LNCAP (cell line): ENCODE measurements around the gene STK32C.

Experiments used
- TF ChIP-seq, protein P1 (sequence below): fragments of 450-650 bp; IDR thresholded peaks from 2 replicates; pipeline ENCODE4 v1.5.1; 2017; ENCODE audit warnings: mild to moderate bottlenecking

The STK32C gene

DNA sequence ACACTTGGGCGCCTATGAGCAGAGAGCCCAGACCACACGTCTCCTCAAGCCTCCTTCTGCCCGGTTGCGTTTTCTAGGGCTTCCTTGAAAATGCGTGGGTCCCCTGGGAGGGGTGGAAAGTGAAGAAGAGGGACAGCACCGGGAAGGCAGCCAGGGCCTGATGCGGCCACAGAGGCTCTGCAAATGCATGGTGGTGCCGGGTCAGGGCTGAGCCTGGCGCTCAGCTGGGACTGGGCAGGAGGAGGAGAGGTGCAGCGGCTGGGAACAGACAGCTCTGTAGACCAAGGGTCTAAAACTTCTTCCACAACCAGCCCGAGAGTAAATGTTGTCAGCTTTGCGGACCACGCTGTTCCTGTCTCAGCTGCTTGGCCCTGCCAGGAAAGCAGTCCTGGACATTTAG, 119.4 kb downstream of the STK32C start:
- TF ChIP-seq, protein P1, sequence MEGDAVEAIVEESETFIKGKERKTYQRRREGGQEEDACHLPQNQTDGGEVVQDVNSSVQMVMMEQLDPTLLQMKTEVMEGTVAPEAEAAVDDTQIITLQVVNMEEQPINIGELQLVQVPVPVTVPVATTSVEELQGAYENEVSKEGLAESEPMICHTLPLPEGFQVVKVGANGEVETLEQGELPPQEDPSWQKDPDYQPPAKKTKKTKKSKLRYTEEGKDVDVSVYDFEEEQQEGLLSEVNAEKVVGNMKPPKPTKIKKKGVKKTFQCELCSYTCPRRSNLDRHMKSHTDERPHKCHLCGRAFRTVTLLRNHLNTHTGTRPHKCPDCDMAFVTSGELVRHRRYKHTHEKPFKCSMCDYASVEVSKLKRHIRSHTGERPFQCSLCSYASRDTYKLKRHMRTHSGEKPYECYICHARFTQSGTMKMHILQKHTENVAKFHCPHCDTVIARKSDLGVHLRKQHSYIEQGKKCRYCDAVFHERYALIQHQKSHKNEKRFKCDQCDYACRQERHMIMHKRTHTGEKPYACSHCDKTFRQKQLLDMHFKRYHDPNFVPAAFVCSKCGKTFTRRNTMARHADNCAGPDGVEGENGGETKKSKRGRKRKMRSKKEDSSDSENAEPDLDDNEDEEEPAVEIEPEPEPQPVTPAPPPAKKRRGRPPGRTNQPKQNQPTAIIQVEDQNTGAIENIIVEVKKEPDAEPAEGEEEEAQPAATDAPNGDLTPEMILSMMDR = no peak

DNA sequence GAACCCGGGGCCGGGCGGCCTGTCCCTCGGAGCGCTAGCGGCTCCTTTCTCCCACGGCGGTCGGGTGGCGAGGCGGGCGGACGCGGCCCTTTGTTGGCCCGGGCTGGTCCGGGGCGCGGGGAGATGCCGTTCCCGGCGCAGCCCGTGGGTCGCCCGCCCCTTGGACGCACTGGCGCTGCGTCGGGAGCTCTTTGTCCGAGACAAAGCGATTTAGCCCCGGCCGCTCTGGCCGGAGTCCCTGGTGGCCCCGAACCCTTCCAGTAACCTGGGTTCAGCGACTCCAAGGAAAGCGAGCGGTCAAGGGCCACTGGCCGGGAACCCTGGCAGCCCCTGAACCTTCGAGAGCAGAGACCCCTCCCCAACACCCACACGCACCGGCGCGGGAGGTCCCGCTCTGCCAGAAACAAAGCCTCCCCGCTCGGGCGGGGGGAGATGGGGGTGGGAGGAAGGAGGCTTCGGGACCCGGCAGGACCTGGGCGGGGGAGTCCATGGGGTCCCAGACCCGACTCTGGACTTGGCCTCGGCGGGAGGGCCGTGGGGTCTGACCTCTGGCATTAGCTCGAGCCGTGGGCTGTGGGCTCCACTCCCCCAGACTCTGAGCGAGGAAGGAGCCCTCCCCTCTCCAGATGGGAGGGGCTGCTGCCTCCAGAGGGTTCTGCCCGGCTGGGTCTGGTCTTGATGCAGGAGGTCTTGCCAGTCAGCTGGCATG, 120.2 kb downstream of the STK32C start:
- TF ChIP-seq, protein P1 = no peak

DNA sequence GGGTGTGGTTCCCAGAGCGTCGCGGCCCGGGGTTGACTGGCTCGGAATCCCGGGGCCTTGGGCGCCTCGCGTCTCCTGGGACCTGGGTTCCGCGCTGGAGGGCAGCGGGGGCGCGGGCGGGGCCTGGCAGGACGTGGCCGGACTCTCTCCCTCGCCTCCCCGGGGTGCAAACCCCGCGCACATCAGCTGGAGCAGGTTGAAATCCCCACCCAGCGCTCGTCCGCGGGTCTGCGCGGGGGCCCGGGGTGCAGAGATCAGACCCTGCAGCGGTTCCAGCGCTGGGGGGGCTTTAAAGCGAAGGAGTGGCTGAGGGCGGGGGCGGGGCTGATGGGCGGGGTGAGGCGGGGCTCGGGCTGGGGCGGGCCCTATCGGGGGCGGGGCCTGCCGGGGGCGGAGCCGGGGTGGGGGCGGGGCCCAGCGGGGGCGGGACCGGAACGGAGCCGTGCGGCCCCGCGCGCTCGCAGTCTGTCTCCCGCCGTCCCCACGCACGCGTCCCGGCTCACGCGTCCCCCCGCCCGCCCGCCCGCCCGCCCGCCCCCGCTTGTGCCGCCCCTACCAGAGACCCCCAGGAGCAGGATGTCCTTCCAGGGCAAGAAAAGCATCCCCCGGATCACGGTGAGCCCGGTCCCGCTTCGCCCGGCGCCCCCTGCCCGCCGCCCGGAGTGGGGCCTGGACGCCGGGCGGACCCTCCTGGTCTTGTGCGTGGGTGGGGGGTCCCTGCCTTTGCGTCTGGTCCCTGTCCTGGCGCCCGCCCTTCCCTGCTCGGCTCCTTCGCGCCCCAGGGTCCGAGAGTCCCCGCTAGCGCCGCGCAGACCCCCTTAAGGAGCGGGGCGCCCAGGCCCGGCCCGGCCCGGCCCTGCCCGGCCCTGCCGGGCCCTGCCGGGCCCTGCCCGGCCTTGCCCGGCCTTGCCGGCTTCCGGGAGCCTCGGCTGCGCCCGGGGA, 121.0 kb downstream of the STK32C start, which contains the start of gene DPYSL4:
DPYSL4 (plus strand) TSS at position 461 of the 942 bp plus-strand sequence; CDS start at position 577, 116 bp downstream.
- TF ChIP-seq, protein P1 = no peak

DNA sequence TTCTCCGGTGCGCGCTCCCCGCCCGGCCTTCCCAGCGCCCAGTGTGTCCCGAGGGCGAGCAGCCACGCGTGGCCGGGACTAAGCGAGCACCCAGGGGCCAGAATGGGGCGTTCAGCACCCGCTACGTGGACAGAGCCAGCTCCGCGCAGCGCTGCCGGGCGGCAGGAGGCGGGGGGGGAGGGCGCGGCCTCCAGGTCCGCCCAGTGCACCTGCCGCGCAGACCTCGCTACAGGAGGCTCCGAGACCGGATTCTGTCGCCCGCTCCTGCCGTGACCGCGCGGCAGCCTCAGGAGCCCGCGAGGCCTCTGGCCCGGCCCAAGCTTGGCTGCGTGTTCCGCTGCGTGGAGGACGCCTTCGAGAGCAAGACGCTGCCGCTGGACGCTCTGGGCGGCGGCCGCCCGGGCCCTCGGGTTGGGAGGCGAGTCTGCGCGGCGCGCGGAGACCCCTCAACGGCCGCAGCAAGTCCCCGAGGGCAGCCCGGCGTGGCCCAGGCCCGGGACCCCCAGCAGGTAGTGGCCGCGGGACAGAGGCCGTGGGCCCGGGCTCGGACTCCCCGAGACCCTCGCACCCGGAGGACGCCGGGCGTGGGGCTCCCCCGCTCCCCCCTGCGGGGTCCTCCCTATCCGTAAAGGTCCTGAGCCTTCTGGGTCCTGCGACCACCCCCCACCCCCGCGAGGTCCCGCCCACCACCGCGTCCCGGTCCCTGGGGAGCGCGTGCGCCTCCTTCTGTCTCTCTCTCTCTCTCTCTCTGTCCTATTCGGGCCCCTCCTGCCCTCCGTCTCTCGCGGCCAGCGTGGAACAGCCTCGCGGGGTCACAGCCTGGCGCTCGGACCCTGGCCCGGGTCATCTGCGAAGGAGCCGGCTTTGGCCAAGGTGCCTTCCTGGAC, 121.9 kb downstream of the STK32C start:
- TF ChIP-seq, protein P1 = no peak

DNA sequence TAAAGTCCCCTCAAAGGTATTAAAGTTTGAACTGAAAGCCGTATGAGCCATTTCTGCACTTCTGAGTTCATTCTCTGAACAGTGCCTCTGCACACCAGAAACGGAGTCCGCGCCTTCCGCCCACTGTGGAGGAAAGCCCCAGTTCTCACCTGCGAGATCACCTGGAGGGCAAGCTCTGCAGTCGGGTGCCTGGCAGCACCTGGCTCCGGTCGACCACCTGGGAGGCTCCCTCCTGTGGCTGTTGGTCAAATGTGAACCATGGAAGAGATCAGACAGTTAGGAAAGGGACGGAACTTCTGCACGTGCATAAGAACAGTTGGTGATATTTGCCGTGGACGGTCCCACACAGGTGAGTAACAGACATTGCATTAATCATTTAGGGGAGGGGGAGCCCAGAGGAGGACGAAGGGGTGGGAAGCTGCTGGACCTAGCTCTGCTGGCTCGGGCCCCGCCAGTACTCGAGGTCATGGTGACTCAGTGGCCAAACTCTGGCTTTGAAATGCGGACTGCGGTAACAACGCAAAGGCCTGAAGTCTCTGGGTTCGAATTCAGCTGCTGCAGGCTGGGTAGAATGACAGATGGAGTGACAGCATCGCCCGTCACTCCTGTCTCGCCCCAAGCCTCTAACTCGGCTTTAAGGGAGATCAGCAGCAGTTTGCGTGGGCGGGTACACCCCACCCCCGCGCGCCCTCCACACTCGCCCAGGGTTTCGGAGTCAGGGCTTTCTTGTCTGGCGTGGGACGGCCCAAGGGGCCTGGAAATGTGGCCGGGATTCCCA, 122.7 kb downstream of the STK32C start:
- TF ChIP-seq, protein P1 = no peak

DNA sequence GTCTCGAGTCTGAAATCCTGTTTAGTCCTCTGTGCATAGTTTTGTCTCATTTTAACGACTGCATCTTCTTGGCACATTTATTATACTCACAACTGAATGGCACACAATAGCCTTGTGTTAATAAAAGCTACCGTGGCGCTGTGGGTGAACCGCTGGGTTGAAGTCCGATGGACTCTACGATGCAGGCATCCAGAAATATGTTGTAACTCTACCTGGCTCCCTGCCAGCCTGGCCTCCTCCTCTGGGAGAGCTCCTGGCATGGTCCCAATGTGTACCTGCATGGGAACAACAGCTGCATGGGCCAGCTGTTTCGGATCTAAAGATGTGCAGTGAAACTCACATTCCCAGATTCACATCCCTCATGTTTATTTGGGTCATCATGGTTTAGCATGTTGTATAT, 124.7 kb downstream of the STK32C start:
- TF ChIP-seq, protein P1 = no peak
